Upper lobe of right lung (tissue), 1 donor: ENCODE results near the gene LCE1A. TPM values are rescaled to one million over a fixed set of nuclear protein-coding genes. Genes with fewer than 3 reads are reported as not detected.
A peak's percentile ranks its signal among the peaks of the same experiment; 100 is the strongest.

Source experiments
- ATAC-seq: fragments of 200-7000 bp; cut with Tn5 transposase; one replicate; pipeline ENCODE4 v1.9.1; 2020; ENCODE audit warnings: mild to moderate bottlenecking, moderate library complexity
- DNase-seq: peaks from one replicate; pipeline ENCODE4 v3.0.0-alpha.2; 2020
- H3K27ac ChIP-seq: fragments of 200-600 bp; one replicate; pipeline ENCODE4 v1.8.0; 2022
- H3K27me3 ChIP-seq: fragments of 200-600 bp; one replicate; pipeline ENCODE4 v1.8.0; 2022; ENCODE audit warnings: mild to moderate bottlenecking
- H3K36me3 ChIP-seq: fragments of 200-600 bp; one replicate; pipeline ENCODE4 v1.8.0; 2022
- H3K4me1 ChIP-seq: fragments of 200-600 bp; one replicate; pipeline ENCODE4 v1.8.0; 2022
- H3K4me3 ChIP-seq: fragments of 200-600 bp; one replicate; pipeline ENCODE4 v1.8.0; 2022; ENCODE audit warnings: mild to moderate bottlenecking
- H3K9me3 ChIP-seq: fragments of 200-600 bp; one replicate; pipeline ENCODE4 v1.8.0; 2022
- intact Hi-C: fragments of 100-400 bp; cut with DNase I; formaldehyde crosslinking; loops from one replicate; pipeline ENCODE4 v1.11.0; 2022
- total RNA-seq: library from RNA; stranded (reverse); fragmentation: NEBNext Ultra II Directional; extraction: Animal tissue kit (Norgen Biotek cat#: 25700); gene quantifications from one replicate; pipeline ENCODE4 v1.2.1, GENCODE V29; 2021
- TF ChIP-seq, protein P1 (sequence below): fragments of 200-600 bp; IDR thresholded peaks from one replicate; pipeline ENCODE4 v1.8.0; 2022; ENCODE audit warnings: antibody characterized with exemption
- donor health status: DM: no; HTN: yes; CAD: no; lungs with severe emphysema.

LCE1A gene
- total RNA-seq, 1 donor from 2014 or later = not detected

DNA sequence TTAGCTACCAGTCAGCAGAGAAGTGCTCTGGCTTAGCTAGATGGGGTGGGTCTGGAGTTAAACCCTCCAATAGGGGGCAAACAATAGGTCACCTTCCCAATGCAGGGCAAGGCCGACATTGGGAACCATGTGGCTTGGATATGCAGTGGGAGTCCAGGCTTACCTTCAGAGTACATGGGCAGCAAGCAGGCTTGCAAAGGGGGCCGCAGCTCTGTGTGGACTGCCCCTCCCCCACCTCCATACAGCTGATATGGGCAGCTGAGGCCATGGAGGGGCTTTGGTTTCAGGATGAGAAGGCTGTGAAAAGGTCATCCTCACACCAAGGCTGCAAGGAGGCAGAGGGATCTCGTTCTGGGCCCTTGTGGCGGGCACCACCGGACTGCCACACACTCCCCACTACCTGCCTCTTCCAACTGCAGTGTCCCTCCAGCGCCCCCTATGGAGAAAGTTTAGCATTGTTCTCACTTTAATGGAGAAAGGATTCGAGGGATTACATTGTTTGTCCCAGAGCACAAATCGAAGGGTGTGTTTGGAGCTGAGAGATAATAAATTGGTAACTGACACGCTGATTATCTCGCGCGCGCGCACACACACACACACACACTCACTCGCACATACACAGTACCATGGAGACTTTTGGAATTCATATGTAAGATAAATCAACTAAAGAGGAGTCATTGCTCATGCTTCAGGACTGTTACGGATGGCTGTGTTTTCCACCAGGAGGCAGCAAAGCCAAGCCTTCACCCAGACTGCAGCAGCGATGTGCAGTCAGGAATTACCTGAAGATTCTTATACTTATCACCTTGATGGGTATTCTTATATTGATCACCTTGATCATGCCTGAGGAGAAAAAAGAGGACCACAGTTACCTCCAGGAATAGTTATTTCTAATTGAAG lies 43.8 kb downstream of the LCE1A start:
- intact Hi-C loops = no loop called here
- no peak for DNase-seq
- Histone ChIP-seq H3K4me1 (no peaks in the 10 kb centered on the region), H3K27me3 (no peaks in the 10 kb centered on the region), H3K36me3 (no peaks in the 10 kb centered on the region), H3K4me3 (no peak overlapping the region), H3K9me3 (no peaks in the 10 kb centered on the region), H3K27ac (no peak overlapping the region)
- TF ChIP-seq, protein P1, sequence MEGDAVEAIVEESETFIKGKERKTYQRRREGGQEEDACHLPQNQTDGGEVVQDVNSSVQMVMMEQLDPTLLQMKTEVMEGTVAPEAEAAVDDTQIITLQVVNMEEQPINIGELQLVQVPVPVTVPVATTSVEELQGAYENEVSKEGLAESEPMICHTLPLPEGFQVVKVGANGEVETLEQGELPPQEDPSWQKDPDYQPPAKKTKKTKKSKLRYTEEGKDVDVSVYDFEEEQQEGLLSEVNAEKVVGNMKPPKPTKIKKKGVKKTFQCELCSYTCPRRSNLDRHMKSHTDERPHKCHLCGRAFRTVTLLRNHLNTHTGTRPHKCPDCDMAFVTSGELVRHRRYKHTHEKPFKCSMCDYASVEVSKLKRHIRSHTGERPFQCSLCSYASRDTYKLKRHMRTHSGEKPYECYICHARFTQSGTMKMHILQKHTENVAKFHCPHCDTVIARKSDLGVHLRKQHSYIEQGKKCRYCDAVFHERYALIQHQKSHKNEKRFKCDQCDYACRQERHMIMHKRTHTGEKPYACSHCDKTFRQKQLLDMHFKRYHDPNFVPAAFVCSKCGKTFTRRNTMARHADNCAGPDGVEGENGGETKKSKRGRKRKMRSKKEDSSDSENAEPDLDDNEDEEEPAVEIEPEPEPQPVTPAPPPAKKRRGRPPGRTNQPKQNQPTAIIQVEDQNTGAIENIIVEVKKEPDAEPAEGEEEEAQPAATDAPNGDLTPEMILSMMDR = peak; percentile 20
- ATAC-seq = peak; percentile 38

- no peaks in the 10 kb centered on the region for H3K4me1 ChIP-seq
- H3K27me3 ChIP-seq = no peaks in the 10 kb centered on the region
- H3K27ac ChIP-seq = no peak overlapping the region
- TF ChIP-seq, protein P1 = no peak
- H3K9me3 ChIP-seq = no peaks in the 10 kb centered on the region
- DNase-seq (no peak), ATAC-seq (no peak)
- H3K4me3 ChIP-seq = no peak overlapping the region
- H3K36me3 ChIP-seq = no peaks in the 10 kb centered on the region
- intact Hi-C loops = no loop called here
Observed at GRCh38 chr1:152871731-152872126, 44.5 kb downstream of the LCE1A start.

DNA sequence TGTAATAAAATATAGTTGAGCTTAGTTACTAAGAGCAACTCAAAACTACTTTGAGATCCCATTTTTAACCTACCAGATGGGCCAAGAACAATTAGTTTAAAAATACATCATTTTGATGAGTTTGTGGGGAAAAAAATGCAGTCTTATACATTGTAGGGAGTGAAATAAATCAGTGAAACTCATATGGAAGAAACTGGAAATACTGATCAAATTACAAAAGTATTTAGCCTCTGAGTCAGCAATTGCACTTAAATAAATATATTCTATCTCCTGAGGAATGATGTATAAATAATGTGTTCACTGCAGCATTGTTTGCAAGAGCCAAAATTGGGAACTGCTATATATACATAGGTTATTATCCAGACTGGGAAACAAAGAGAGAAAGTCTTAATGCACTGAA lies 46.2 kb downstream of the LCE1A start:
- DNase-seq = no peak
- H3K4me3 ChIP-seq = no peak overlapping the region
- no peaks in the 10 kb centered on the region for H3K4me1 ChIP-seq
- H3K36me3 ChIP-seq = no peaks in the 10 kb centered on the region
- TF ChIP-seq, protein P1 = no peak
- intact Hi-C loops = no loop called here
- H3K27me3 ChIP-seq = no peaks in the 10 kb centered on the region
- no peak overlapping the region for H3K27ac ChIP-seq
- no peaks in the 10 kb centered on the region for H3K9me3 ChIP-seq
- no peak for ATAC-seq

DNA sequence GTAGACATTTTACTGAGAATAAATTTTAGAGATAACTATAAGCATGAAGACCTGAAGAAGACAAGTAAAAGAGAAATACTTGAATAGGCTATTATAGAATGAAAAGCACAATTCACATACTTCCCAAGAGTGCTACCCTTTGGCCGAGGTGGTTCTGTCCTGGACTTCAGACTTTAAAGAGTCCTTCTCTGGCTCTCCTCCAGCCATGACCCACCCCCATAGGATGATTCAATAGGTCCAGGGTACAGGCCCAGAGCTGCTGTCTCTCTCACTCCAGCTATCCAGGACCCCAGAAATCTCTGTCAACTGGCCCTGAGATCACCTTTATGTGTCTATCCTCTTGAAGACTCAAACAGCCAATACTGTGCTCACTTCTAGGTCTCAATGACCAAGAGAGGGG lies 49.6 kb downstream of the LCE1A start:
- Histone ChIP-seq H3K4me3 (no peak overlapping the region), H3K36me3 (no peaks in the 10 kb centered on the region), H3K9me3 (no peaks in the 10 kb centered on the region), H3K27ac (no peak overlapping the region), H3K4me1 (no peaks in the 10 kb centered on the region), H3K27me3 (no peaks in the 10 kb centered on the region)
- TF ChIP-seq, protein P1 = no peak
- intact Hi-C loops = no loop called here
- ATAC-seq = no peak
- DNase-seq = no peak

Other genes starting within 250 kb of the LCE1A start
- gene LCE3D, start 247.0 kb upstream of the LCE1A start, total RNA-seq = not detected
- not detected for gene LCE3C, start 227.2 kb upstream of the LCE1A start, total RNA-seq
- gene LCE3B, start 213.7 kb upstream of the LCE1A start, total RNA-seq = not detected
- not detected for gene LCE3A, start 204.4 kb upstream of the LCE1A start, total RNA-seq
- gene LCE2D, start 164.1 kb upstream of the LCE1A start, total RNA-seq = not detected
- not detected for gene LCE2C, start 152.2 kb upstream of the LCE1A start, total RNA-seq
- not detected for gene LCE2B, start 141.3 kb upstream of the LCE1A start, total RNA-seq
- gene LCE2A, start 129.1 kb upstream of the LCE1A start, total RNA-seq = not detected
- not detected for gene LCE4A, start 119.3 kb upstream of the LCE1A start, total RNA-seq
- gene KPRP, start 69.4 kb upstream of the LCE1A start, total RNA-seq = not detected
- gene LCE1F, start 52.3 kb upstream of the LCE1A start, total RNA-seq = not detected
- not detected for gene LCE1E, start 41.2 kb upstream of the LCE1A start, total RNA-seq
- not detected for gene LCE1D, start 30.8 kb upstream of the LCE1A start, total RNA-seq
- gene LCE1C, start 20.8 kb upstream of the LCE1A start, total RNA-seq = not detected
- gene LCE1B, start 15.5 kb upstream of the LCE1A start, total RNA-seq = not detected
- gene LCE6A, start 15.4 kb downstream of the LCE1A start, total RNA-seq = not detected
- gene LCE7A, start 32.5 kb downstream of the LCE1A start, total RNA-seq = not detected
- gene SMCP, start 50.8 kb downstream of the LCE1A start, total RNA-seq = not detected
- not detected for gene IVL, start 81.1 kb downstream of the LCE1A start, total RNA-seq
- not detected for gene SPRR5, start 119.7 kb downstream of the LCE1A start, total RNA-seq
- gene SPRR4, start 143.2 kb downstream of the LCE1A start, total RNA-seq = not detected
- gene SPRR1A, start 156.6 kb downstream of the LCE1A start, total RNA-seq = not detected
- gene SPRR3, start 174.3 kb downstream of the LCE1A start, total RNA-seq = not detected
- gene SPRR1B, start 203.7 kb downstream of the LCE1A start, total RNA-seq = not detected
- not detected for gene SPRR2D, start 213.6 kb downstream of the LCE1A start, total RNA-seq
- gene SPRR2A, start 230.0 kb downstream of the LCE1A start, total RNA-seq = not detected
- not detected for gene SPRR2B, start 244.1 kb downstream of the LCE1A start, total RNA-seq